NCI-H1092 treated with DMSO at 0.1 percent for 48 hours (cell line): ENCODE results near the gene MROH9.

Experiments used
- DNase-seq: peaks from one replicate; lab custom pipeline; 2025; lab: John Stamatoyannopoulos, UW

The MROH9 gene

DNA sequence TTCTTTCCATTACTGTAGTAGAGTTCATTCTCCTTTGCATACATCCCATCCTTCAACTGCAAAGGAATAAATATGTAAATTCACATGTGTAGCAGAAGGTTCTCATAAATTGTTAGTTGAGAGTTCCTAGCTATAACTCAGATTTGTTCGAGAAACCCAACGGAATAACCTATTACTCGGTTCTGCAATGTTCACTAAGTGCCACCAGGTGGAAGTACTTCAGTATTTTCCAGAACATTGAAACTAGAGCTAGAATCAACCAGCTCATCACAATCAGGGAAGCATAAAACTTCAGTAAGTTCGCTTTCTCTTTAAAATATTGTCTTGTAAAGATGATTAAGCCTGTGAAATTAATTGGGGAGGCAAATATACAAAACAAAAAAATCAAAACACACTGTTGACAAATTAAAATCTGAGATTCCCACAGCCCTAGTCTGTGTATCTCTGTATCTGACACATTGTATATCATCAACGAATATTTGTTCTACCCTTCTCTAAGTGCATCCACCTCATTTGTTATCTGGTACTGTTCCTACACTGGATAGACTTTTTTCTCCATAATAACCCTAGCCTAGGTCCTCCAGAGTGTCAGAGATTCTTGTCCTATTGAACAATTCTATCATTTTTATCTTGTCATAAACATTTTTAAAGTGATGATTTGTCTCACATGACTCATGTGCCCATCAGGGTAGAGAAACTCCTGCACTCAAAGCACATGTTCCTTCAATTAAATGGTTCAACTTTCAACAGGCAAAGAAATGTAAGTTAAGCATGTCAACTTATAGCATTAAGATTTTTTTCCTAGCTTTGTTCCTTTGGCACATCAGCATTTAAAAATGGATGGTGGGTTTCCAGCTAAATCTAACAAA, 31.9 kb downstream of the MROH9 start:
- peak; percentile 20 for DNase-seq

DNA sequence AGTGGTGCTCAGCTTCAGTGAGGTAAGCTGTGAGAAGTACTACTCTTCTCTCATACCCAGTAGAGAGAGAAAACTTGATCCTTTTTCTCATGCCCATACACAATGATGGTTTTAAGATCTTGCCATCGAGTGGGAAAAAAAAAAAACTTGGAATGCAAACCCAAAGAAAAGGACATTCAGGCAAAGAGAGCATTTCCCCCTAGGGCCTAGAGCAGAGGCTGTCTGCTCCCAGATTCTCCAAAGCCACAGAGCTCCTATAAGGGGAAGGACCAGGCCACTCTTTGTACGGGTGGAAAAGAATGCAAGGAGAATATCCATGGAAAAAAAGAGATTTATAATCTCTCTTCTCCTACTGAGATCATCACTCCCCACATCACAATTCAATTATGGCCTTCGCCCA, 34.9 kb downstream of the MROH9 start:
- no peak for DNase-seq

DNA sequence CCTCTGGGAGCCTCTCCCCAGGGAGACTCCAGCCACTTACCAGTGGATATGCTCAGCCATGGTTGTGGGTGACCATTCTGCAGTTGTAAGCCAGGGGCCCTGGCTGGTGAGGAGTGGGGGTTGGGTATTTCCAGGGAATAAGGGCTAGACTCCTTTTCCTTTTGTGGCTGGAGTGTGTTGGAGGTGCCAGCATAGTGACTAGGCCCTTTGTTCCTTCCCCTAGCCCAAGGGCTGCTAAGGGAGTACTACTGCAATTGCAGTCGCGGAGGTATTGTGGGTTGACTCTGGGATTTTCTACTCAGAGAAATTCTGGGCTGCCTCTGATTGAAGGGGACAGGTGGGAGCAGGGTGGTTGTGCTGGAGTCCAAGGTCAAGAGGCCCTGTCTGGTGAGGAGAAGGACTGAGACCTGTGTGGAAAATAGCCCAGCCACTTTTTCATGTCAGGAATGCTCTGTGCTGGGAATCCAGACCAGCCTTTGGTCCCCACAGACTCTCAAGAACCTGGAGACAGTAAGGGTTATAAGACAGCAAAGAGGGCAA, 43.1 kb downstream of the MROH9 start:
- DNase-seq = no peak

DNA sequence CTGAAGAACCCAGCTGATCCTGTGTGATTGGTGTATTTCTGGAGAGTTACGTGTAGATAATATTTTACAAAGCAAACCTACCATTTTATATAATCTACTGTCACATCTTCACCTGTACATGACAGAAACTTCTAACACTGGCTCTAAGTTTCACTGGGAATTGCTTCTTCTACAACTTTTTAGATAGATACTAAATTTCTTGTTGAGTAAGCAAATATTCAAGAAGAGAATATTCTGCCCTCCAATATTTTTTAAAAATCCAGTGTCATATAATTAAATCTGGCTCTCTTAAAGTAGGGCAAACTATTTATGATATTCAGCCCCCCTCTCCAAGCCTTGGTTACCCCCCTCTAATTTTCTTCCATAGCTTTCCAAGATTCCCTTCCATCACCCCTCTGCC, 50.1 kb downstream of the MROH9 start:
- DNase-seq = no peak

DNA sequence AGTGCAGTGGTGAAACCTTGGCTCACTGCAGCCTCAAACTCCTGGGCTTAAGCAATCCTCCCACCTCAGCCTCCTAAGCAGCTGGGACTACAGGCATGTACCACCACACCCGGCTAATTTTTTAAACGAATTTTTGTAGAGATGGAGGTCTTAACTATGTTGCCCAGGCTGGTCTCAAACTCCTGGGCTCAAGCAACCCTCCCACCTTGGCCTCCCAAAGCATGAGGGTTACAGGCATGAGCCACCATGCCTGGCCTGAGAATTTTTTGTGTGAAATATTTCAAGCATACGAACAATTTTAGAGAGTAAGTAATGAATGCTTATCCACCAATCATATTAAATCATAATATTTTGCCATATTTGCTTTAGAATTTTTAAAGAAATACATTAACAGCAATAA, 51.6 kb downstream of the MROH9 start:
- no peak for DNase-seq

DNA sequence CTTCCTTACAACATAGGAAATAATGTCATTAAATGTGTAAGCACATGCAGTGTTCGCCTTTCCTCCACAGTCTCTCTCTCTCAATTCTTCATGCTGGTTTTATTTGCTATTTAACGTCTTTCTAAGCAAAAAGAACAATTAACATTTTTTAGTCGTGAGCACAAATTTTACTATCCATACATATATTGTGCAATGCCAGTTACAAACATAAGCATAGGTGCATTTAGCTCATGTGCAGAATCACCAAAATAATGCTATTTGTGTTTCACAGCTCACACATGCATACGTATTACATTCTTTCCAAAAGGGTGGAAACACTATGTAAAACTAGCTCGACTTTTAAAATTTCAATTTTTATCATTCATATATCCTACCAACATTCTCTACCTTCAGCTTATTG, 52.1 kb downstream of the MROH9 start:
- DNase-seq = no peak

DNA sequence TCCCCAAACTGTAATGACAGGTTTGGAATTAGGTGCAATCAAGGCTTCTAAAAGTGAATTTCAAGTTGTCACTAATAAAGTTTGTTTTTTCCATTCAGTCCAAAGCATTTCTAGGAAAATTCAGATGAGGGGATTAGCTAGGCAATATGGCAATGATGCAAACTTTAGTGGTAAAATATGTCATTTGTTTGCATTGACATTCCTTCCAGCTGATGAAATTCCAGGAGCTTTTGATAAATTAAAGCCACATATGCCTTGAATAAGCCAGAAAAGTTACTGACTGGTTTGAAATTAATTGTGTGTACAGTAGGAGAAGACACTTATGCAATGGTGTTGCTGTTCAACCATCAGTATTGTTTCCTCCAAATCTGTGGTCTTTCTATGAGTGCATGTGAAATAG, 57.8 kb downstream of the MROH9 start:
- DNase-seq = no peak

DNA sequence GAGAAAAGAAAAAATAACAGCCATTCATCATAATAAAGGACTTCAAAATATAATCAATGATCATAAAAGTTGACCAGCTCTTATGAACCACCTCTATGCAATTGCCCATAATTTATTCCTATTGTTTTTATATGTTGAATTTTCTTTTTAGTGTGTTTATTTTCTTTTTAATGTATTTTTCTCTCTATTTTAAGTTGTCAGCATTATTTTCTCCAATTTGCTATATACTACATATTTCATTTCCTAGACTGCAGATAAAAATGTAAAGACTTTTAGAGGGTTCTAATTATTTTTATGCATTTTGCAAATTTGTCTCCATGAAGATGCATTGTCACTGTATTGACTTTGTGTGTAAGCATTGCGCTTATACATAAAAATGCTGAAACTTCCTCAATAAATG, 58.4 kb downstream of the MROH9 start:
- no peak for DNase-seq

DNA sequence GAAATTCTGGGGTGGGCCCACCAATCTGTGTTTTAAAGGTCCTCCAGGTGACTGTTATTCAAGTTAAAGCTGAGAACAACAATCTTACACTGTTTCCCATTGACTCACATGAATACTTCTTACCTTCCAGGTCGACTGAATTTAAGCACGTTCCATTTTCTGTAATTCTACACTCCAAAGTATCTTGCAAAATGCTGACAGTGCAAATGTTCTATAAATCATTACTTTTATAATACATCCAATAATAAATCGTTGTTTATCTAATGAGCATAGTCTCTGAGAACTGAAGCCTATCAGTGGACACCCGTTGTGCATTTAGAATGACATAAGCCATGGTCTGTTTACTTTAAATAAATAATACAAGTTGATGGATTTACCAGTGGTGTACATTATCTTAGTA, 79.5 kb downstream of the MROH9 start:
- DNase-seq = no peak

DNA sequence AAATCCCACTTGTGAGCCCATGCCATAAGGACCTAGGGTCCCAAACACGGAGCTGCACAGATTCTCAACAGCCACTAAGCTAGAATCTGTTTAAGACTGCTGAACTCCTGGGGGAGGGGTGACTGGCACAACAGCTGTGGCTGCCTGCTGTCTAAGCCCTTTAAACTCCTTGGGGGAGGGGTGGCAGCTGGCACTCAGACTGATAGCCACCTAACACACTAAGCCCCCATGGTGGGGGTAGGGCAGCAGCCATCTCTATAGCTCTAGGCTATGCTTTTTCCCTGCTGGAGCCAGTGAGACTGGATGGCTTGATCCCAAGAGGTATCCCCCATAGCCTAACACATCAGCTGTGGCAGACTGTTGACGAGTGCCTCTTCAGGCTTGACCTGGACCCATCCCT, 82.1 kb downstream of the MROH9 start:
- no peak for DNase-seq

DNA sequence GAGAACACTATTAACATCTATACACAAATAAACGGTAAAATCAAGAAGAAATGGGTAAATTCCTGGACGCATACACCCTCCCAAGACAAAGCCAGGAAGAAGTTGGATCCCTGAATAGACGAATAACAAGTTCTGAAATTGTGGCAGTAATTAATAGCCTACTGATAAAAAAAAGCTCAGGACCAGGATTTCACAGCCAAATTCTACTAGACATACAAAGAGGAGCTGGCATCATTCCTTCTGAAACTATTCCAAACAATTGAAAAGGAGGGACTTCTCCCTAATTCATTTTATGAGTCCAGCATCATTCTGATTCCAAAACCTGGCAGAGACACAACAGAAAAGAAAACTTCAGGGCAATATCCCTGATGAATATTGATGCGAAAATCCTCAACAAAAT, 84.6 kb downstream of the MROH9 start:
- no peak for DNase-seq

DNA sequence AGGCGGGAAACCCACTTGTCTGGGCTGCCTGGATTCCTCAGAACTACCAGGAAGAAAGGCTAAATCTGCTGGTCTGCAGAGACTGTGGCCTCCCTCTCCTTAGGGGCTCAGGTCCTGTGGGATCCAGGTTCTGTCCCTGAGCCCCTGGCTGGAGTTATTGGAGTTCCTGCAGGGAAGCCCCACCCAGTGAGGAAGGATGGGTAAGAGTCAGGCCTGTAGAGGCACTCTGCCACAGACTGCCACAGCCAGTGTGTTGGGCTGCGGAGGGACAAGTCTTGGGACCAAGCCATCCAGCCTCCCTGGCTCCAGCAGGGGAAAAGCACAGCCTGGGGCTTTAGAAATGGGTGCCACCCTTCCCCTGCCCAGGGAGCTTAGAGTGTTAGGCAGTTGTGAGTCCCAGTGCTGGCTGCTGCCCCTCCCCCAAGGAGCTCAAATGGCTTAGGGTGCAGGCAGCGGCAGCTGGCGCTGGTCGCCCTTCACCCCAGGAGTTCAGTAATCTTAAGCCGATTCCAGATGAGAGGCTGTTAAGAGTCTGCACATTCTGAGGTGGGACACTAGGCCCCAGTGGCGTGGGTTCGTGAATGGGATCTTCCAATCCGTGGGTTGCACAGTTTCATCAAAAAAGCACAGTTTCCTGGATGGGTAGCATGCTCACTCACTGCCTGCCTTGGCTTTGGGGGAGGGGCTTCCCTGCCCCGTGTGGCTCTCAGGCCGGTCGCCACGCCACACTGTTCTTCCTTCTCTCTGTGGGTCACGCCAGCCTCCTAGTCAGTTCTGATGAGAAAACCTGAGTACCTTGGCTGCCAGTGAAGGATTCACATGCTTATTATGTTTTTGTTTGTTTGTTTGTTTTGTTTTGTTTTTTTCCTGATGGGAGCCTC, 97.7 kb downstream of the MROH9 start:
- DNase-seq = no peak

DNA sequence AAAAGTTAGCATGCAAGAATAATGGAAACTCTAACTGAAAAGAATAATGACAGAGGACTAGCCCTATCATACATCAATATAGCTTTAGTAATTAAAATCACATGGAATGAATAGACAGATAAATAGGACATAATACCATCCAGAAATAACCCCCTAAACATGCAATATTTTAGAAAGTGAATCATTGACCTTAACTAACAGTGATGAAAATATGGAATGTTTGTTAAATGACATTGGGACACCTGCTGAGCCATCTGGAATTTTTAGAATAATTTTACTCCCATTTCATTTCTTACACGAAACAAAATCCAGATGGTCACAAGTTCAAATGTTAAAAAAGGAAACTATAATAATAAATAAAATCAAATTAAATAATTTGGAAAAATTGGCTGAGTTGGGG, 102.3 kb downstream of the MROH9 start:
- DNase-seq = no peak

DNA sequence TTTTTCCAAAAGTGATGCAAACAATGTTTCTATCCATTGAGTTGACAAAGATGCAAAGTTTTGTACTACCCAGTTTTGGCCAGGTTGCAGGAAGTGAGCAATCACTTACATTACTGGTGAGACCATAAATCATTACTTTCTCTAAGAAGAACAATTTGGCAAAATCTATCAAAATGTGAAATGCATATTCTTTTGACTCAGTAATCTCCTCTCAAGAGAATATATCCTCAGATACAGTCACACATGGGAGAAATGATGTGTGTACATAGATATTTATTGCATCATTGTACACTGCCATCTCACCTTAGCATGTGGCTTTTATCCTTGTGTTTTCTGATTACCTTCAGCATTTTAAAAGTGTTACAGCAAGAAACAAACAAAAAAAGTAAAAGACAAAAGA, 103.0 kb downstream of the MROH9 start:
- DNase-seq = no peak

DNA sequence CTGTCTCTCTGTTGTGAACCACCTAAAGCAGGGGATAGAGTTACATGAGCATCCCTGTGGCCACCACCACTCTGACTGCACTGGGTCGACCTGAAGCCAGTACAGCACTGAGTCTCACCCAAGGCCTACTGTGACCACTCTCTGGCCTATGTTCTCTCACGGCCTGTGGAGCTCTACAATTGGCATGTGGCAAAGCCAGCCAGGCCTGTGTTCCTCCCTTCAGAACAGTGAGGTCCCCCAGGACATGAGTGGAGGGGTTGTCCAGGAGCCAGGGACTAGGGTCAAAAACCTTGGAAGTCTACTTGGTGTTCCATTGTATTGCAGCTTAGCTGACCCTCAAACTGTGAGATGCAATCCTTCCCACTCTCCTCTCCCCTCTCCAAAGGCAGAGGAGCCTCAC, 112.7 kb downstream of the MROH9 start:
- no peak for DNase-seq

DNA sequence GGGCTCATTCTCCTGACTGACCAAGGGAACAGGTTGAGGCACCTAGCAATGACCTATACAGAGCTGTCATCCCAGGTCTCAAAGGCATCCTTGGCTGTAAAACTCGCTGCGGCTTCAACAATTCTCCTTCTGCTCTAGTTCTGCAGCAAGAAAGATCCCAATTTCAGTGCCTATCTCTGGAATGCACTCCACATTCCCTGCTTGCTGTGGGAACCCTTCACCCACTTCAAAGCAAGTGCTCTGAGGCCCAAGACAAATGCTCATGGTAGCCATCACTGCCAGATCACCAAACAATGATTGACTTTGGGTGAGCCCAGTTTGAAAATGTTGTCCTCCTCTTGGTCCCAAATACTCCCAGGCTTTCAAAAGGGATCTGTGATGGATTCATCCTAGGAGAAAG, 117.6 kb downstream of the MROH9 start:
- DNase-seq = no peak

DNA sequence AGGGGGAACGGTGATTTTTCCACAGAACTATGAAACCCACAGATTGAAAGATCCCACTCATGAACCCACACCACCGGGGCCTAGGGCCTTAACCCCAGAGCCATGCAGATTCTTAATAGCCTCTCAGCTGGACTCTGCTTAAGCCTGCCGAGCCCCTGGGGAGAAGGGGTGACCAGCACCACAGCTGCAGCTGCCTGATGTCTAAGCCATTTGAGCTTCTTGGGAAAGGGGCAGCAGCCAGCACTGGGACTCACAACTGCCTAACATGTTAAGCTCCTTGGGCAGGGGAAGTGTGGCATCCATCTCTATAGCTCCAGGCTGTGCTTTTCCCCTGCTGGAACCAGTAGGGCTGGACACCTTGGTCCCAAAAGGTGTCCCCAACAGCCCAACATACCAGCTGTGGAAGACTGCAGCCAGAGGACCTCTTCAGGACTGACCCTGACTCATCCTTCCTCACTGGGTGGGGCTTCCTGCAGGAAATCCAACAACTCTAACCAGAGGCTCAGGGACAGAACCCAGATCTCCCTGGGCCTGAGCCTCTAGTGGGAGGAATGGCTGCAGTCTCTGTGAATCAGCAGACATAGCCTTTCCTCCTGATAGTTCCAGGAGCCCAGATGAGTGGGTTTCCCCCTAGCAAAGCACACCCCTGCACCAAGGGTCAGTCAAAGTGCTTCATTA, 120.8 kb downstream of the MROH9 start:
- no peak for DNase-seq

DNA sequence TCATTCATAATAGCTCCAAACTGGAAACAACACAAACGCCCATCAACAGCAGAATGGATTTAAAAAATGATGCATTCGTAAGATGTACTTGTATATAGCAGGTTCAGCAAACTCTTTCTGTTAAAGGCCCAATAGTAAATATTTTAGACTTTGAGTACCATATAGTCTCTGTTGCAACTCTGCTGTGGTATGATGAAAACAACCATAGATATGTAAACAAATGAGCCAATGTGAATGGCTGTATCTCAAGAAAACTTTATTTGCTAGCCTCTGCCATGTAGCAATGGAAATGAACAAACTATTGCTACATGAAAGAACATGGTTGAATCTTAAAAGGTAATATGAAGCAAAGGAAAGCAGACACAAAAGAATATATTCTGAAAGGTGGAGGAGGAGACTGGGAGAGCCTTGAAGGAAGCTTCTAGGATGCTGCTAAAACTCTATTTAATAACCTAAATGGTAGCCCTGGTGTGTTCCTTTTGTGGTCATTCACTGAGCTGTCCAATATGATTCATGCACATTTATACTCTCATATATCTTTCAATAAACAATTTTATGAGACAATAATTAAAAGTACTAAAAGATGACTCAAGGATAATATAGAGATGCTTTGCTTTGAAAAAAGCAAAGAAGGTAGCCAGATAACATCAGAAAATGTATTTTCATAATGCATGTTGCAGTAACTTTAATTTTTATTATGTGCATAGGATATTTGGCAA, 126.2 kb downstream of the MROH9 start:
- no peak for DNase-seq

DNA sequence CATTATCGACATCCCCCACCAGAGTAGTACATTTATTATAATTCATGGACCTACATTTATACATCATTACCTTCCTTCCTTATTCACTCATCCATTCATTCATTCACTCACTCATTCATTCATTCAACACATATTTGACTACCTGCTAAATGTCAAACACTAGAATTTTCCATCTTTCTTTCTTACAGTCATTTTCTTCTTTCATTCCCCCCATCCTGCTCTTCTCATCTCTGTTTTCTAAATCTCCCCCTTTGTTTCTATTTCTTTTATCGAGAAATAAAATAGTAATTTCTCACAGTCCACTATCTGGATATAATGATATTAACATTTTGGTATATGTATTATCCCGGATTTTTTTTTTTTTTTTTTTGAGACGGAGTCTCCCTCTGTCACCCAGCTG, 127.6 kb downstream of the MROH9 start:
- no peak for DNase-seq

DNA sequence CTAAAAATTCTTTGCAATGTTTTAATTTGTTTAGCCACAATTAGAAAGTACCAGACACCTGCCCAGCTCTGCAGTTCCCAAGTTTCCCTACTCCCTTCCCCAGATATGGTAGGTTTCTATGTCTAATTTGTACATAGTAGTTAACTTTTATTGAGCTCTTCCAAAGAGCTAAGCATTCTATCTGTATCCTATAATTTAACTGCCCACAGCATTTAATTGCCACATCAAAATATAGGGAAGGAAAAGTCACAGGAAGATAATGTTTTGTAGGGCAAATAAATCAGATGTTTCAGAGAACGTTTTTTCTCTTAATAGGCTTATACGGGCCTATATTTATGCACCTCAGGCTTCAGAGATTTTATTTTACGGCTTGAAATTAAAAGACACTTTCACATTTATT, 139.7 kb downstream of the MROH9 start:
- no peak for DNase-seq

DNA sequence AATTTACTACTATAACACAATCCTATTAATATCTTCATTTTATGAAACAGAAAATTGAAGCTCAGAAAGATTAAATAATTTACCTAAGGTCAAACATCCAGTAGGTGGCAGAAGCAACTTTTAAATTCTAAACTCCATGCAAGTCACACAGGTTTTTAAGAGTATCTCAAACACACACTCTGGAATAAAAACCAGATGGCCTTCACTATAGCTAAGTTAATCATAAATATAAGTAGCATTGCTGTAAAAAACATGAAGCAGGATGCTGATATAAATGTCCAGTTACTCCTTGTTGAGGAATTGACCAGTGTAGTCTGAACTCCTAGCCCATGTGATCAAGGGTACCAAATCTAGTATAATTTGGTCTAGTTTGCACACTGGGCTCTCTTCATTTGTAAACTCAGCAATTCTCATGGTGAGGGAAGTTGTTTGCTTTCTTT, 146.0 kb downstream of the MROH9 start:
- peak; percentile 23 for DNase-seq

DNA sequence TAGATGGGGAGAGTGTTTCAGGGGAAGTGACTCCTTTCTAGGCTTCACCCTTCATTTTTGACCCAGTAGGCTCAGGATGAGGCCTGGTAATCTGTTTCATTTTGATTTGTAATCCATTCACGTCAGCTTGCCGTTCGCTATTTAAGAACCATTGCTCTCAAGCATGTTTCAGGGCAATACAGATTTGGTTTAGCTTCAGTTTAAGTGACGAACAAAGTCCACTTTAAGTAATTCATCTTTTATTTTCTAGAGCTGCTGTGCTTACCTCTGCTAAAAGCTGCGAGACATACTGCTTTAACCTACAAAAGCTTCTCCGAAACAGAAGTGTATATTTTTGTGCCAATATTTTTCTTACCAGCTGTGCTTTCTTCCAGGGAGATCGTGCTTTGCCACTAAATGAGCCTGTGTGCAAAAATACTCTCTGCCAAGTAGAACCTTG, 146.4 kb downstream of the MROH9 start:
- DNase-seq = no peak
